K562 (cell line): ENCODE data around the gene CFAP107. TPM values are rescaled to one million over a fixed set of nuclear protein-coding genes. Genes with fewer than 3 reads are reported as not detected.

ENCODE experiments used
- ATAC-seq: fragments of 200-7000 bp; cut with Tn5 transposase; 3 replicates; pipeline ENCODE4 v1.9.1; 2020; ENCODE audit warnings: moderate library complexity
- BruUV-seq: library from RNA; stranded (reverse); fragments of 400-500 nt; replicated peaks from 2 replicates; lab custom pipeline; 2021; lab: Mats Ljungman, UMichigan
- CTCF ChIA-PET: fragments of 300-600 bp; formaldehyde crosslinking; extraction: SDS; loops from one replicate; lab custom pipeline; 2021; ENCODE audit warnings: low intra/inter-chr PET ratio; lab: Yijun Ruan, JAX
- POLR2A ChIA-PET: fragments of 300-600, 350-650 bp; sonication (Branson Sonifier 250); formaldehyde crosslinking; extraction: SDS; loops from one replicate; lab custom pipeline; 2021; ENCODE audit warnings: antibody characterized with exemption, inconsistent platforms; lab: Yijun Ruan, JAX
- DNase-seq, 4 experiments: peaks; one replicate each; pipeline versions ENCODE4 v3.0.0 to v3.0.0-alpha.2; 2011 to 2018; ENCODE audit warnings: low spot score in 3 of 4, mixed read lengths in 3 of 4; ENCODE audit errors: extremely low read depth in 1 of 4
- FAIRE-seq: peaks from 2 replicates; lab custom pipeline; 2011; peaks lifted over from hg19 to GRCh38; lab: Jason Lieb, UNC
- H2AFZ ChIP-seq: 2 replicates; pipeline ENCODE4 v1.6.0; 2011; ENCODE audit warnings: low read depth, low read length, control low read depth, inconsistent platforms
- H3K27ac ChIP-seq: fragments of 200-600 bp; 3 replicates; pipeline ENCODE4 v1.8.0; 2011; ENCODE audit warnings: low read depth, mild to moderate bottlenecking, control low read depth, inconsistent platforms, low read length, moderate library complexity, mixed read lengths; ENCODE audit errors: extremely low read depth
- H3K27me3 ChIP-seq, 2 experiments: fragments of 300-600 bp in 1 of 2; 2 replicates in 1 of 2; 3 replicates in 1 of 2; pipeline versions ENCODE4 v1.6.0 to v1.8.0; 2011; ENCODE audit warnings: inconsistent platforms in 2 of 2, low read length in 2 of 2, mild to moderate bottlenecking in 1 of 2, mixed read lengths in 1 of 2, moderate library complexity in 1 of 2; ENCODE audit not compliant: control insufficient read depth in 2 of 2, insufficient read depth in 2 of 2
- H3K36me3 ChIP-seq: fragments of 300-600 bp; 3 replicates; pipeline ENCODE4 v1.8.0; 2011; ENCODE audit warnings: mild to moderate bottlenecking, low read length, inconsistent platforms; ENCODE audit not compliant: control insufficient read depth, insufficient read depth
- H3K4me1 ChIP-seq, 2 experiments: fragments of 200-600 bp in 1 of 2; replicated peaks in 1 of 2; 2 replicates in 1 of 2; 3 replicates in 1 of 2; pipeline versions ENCODE4 v1.5.1 to v1.8.0; 2011; ENCODE audit warnings: inconsistent platforms in 2 of 2, low read length in 2 of 2, mild to moderate bottlenecking in 1 of 2, mixed read lengths in 1 of 2, moderate library complexity in 1 of 2; ENCODE audit not compliant: control insufficient read depth in 2 of 2, insufficient read depth in 2 of 2
- H3K4me2 ChIP-seq: 2 replicates; pipeline ENCODE4 v1.6.1; 2011; ENCODE audit warnings: low read length, control low read depth, inconsistent platforms, mixed read lengths; ENCODE audit not compliant: insufficient read depth
- H3K4me3 ChIP-seq: fragments of 200-600 bp; sonication (generic), shearing (Covaris generic); 2 replicates; pipeline ENCODE4 v1.5.1; 2016; ENCODE audit warnings: control low read depth, inconsistent platforms
- H3K79me2 ChIP-seq: fragments of 200-600 bp; 3 replicates; pipeline ENCODE4 v1.8.0; 2011; ENCODE audit warnings: low read length, inconsistent platforms; ENCODE audit not compliant: control insufficient read depth, insufficient read depth
- H3K9ac ChIP-seq, 2 experiments: 2 replicates each; pipeline versions ENCODE4 v1.6.0 to v1.6.1; 2011; ENCODE audit warnings: low read depth in 2 of 2, low read length in 2 of 2, control low read depth in 1 of 2, inconsistent platforms in 1 of 2, mild to moderate bottlenecking in 1 of 2, mixed read lengths in 1 of 2; ENCODE audit not compliant: insufficient read depth in 1 of 2
- H3K9me1 ChIP-seq: one replicate; pipeline ENCODE4 v1.6.0; 2011; ENCODE audit warnings: inconsistent platforms, mild to moderate bottlenecking, low read length, moderate library complexity; ENCODE audit not compliant: control insufficient read depth, insufficient read depth
- H3K9me3 ChIP-seq: replicated peaks from 2 replicates; pipeline ENCODE4 v1.5.1; 2011; ENCODE audit warnings: low read depth, low read length, inconsistent platforms; ENCODE audit not compliant: control insufficient read depth, insufficient read depth
- H4K20me1 ChIP-seq: replicated peaks from 2 replicates; pipeline ENCODE4 v1.6.1; 2011; ENCODE audit warnings: low read length, inconsistent platforms, mixed read lengths; ENCODE audit not compliant: control insufficient read depth, insufficient read depth
- ARID3A ChIP-seq: IDR thresholded peaks from 2 replicates; pipeline ENCODE4 v1.6.1; 2012; ENCODE audit warnings: low read depth, low read length, improper control_type of control experiment, borderline replicate concordance
- CHAMP1 ChIP-seq: fragments of 450-650 bp; IDR thresholded peaks from 2 replicates; pipeline ENCODE4 v1.6.1; 2016; ENCODE audit warnings: mild to moderate bottlenecking
- ESRRA ChIP-seq: fragments of 450-650 bp; IDR thresholded peaks from 2 replicates; pipeline ENCODE4 v1.6.1; 2014; ENCODE audit warnings: low read depth, mild to moderate bottlenecking, moderate library complexity, borderline replicate concordance
- FOXM1 ChIP-seq, 2 experiments: fragments of 450-650 bp in 1 of 2; sonication (generic) in 1 of 2; formaldehyde crosslinking in 1 of 2; IDR thresholded peaks; 2 replicates each; pipeline versions ENCODE4 v1.6.1 to v1.9.0; 2017 to 2022; ENCODE audit warnings: low read depth in 2 of 2, mild to moderate bottlenecking in 2 of 2, missing genetic modification reagents in 1 of 2, moderate library complexity in 1 of 2
- GTF2A2 ChIP-seq: IDR thresholded peaks from 2 replicates; pipeline ENCODE4 v1.6.1; 2016; ENCODE audit warnings: mild to moderate bottlenecking, missing genetic modification characterization, missing compliant biosample characterization
- MLX ChIP-seq, 2 experiments: fragments of 450-650 bp in 1 of 2; sonication (generic) in 1 of 2; formaldehyde crosslinking; conservative IDR thresholded peaks; 2 replicates each; pipeline versions ENCODE4 v1.4.0 to v1.8.1; 2020 to 2022; ENCODE audit warnings: mild to moderate bottlenecking in 1 of 2, missing genetic modification reagents in 1 of 2
- PHF21A ChIP-seq: fragments of 450-650 bp; IDR thresholded peaks from 2 replicates; pipeline ENCODE4 v1.6.1; 2017; ENCODE audit warnings: low read depth, borderline replicate concordance
- RERE ChIP-seq: sonication (generic); formaldehyde crosslinking; IDR thresholded peaks from 2 replicates; pipeline ENCODE4 v1.8.0; 2023; ENCODE audit warnings: missing genetic modification reagents, mild to moderate bottlenecking, borderline replicate concordance
- SAFB ChIP-seq: fragments of 200-400 bp; formaldehyde crosslinking; IDR thresholded peaks from 2 replicates; pipeline ENCODE4 v1.6.1; 2017; ENCODE audit warnings: low read depth, low read length, borderline replicate concordance
- STAT5B ChIP-seq: fragments of 250-450 bp; sonication (Bioruptor Pico); IDR thresholded peaks from 2 replicates; pipeline ENCODE4 v1.8.0; 2021; ENCODE audit warnings: mild to moderate bottlenecking, inconsistent platforms
- TCF3 ChIP-seq: sonication (generic); formaldehyde crosslinking; IDR thresholded peaks from 2 replicates; pipeline ENCODE4 v1.4.0; 2020; ENCODE audit warnings: mild to moderate bottlenecking, missing genetic modification reagents
- ZNF253 ChIP-seq: fragments of 250-450 bp; sonication (Bioruptor Pico); conservative IDR thresholded peaks from 2 replicates; pipeline ENCODE4 v1.6.1; 2021; ENCODE audit warnings: mild to moderate bottlenecking
- WGBS: fragments of 100-300 bp; shearing (Covaris generic); methylation state at CpG from one replicate; pipeline ENCODE4 v1.1.6; 2016; ENCODE audit warnings: low coverage, mixed read lengths; ENCODE audit not compliant: insufficient coverage; ENCODE audit errors: missing lambda C conversion rate; 5-methylcytosine and 5-hydroxymethylcytosine counted together
- in situ Hi-C: fragments of 300-500 bp; cut with MboI; formaldehyde crosslinking; loops from 4 replicates; pipeline ENCODE4 v1.15.0; 2018; ENCODE audit warnings: inconsistent platforms, mixed read lengths
- intact Hi-C: fragments of 100-400 bp; cut with micrococcal nuclease; formaldehyde crosslinking; loops from 2 replicates; pipeline ENCODE4 v1.14.2; 2022
- polyA plus RNA-seq, 8 experiments: library from polyadenylated mRNA; depleted of rRNA in 4 of 8; stranded (reverse) in 5 of 8; unstranded in 3 of 8; fragments of >200 nt; fragmentation: Nextera tagmentation in 2 of 8; fragmentation: Illumina TruSeq in 1 of 8; extraction: Ambion mirVana in 2 of 8; extraction: Trizol in 1 of 8; gene quantifications; 2 replicates each; pipeline versions ENCODE4 v1.2.1 to v1.2.3, GENCODE V29; 2011 to 2014; ENCODE audit warnings: inconsistent platforms in 1 of 8, missing spikeins in 1 of 8
- total RNA-seq, 7 experiments: library from RNA; depleted of rRNA in 6 of 7; stranded (reverse); fragments of >200 nt in 6 of 7; fragmentation: Illumina TruSeq in 2 of 7; extraction: Trizol in 2 of 7; gene quantifications; 2 replicates each; pipeline versions ENCODE4 v1.2.1 to v1.2.3, GENCODE V29; 2011 to 2021; ENCODE audit warnings: low replicate concordance in 1 of 7

Gene CFAP107
- total and polyA plus RNA-seq, 9 of the 15 experiments (the other 6 are each of a cell fraction or from before 2014, with no cell fraction given): 0.03 to 0.08 TPM; not detected in 7

GRCh38 chr1:12798911-12799310, 52.9 kb downstream of the CFAP107 start:
- WGBS: 0% methylated on average over 4 of the region's 4 CpGs
- FAIRE-seq: no peak
- H3K9ac ChIP-seq: no peak overlapping the region
- no TSS peak for BruUV-seq
- H3K27me3 ChIP-seq: peaks cover 0 to 8% of the 10 kb centered on the region in 2 experiments; a peak in 1 of 5 replicates
- no peak for DNase-seq
- H3K4me2 ChIP-seq: no peak overlapping the region
- no peaks in the 10 kb centered on the region for H3K79me2 ChIP-seq
- intact Hi-C loops: no loop called here
- ATAC-seq: no peak
- H3K9me1 ChIP-seq: no peaks in the 10 kb centered on the region
- H2AFZ ChIP-seq: no peak overlapping the region
- no peaks in the 10 kb centered on the region for H4K20me1 ChIP-seq
- H3K9me3 ChIP-seq: no peaks in the 10 kb centered on the region
- H3K4me3 ChIP-seq: no peak overlapping the region
- H3K36me3 ChIP-seq: no peaks in the 10 kb centered on the region
- H3K27ac ChIP-seq: no peak overlapping the region
- POLR2A ChIA-PET: no interaction called here
- H3K4me1 ChIP-seq: no peaks in the 10 kb centered on the region
- CTCF ChIA-PET: no interaction called here
- in situ Hi-C loops: loop anchor here (5.0 kb wide), 1 partner anchor 63 kb away; no protein-coding TSS in a partner anchor
- no peak for TF ChIP-seq RERE (CRISPR knock-in tag)
- no peak for TF ChIP-seq SAFB
- no peak for TF ChIP-seq CHAMP1
- TF ChIP-seq FOXM1 (IDR thresholded peaks at IDR 0.05; ENCODE audit: low read depth): no peak
- TF ChIP-seq FOXM1 (CRISPR knock-in tag; IDR thresholded peaks at IDR 0.05; ENCODE audit: low read depth): no peak
- no peak for TF ChIP-seq GTF2A2 (tag)
- no peak for TF ChIP-seq PHF21A
- no peak for TF ChIP-seq ZNF253 (CRISPR knock-in tag)
- TF ChIP-seq TCF3 (CRISPR knock-in tag): no peak
- no peak for TF ChIP-seq ARID3A
- no peak for TF ChIP-seq STAT5B (CRISPR knock-in tag)
- no peak for TF ChIP-seq ESRRA
- no peak for TF ChIP-seq MLX (CRISPR knock-in tag; conservative IDR thresholded peaks at IDR 0.05)
